Measurements from ENCODE around the gene SASH1. TPM values are rescaled to one million over a fixed set of nuclear protein-coding genes. Genes with fewer than 3 reads are reported as not detected.

SASH1 gene
- total RNA-seq, 4 donors from 2014 or later, result 132 to 238 (median 160) TPM

DNA sequence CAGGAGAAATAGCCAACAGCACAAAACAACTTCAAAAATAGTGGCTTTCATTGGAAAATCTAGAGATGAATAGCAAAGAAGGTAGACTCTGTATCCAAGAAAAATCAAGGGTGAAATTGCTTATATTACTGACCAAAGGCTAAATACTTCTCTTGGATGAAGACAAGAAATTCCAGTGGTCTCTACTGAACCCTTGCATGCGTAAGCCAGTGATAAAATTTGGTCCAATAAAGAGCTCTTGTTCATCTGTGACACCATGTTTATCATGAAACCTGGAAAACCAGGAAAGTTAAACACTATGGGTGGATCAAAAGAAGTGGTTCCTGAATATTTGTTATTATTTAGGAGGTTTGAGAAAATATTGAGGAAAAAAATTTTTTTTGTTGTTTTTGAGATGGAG, 25.6 kb upstream of the SASH1 start:
- WGBS, 2 donors, result 76 to 96% methylated on average over 1 of the region's 1 CpG
- Histone ChIP-seq H3K27ac (no peak overlapping the region), H3K9me3 (no peaks in the 10 kb centered on the region), H3K4me3 (no peak overlapping the region), H3K36me3 (no peaks in the 10 kb centered on the region), H3K27me3 (no peaks in the 10 kb centered on the region), H3K4me1 (peaks cover 0 to 13% (median 0%) of the 10 kb centered on the region in 4 donors)
- TF ChIP-seq POLR2A (IDR thresholded peaks at IDR 0.05) (no peak), CTCF (IDR thresholded peaks at IDR 0.05) (no peak)
- DNase-seq (ENCODE audit: low spot score in 2 of 2), result no peak

GRCh38 chr6:148317739-148318138, 24.9 kb upstream of the SASH1 start:
- 41 to 51% methylated on average over 2 of the region's 2 CpGs for WGBS, 2 donors
- Histone ChIP-seq H3K9me3 (no peaks in the 10 kb centered on the region), H3K36me3 (no peaks in the 10 kb centered on the region), H3K4me1 (peaks cover 0 to 7% (median 0%) of the 10 kb centered on the region in 4 donors), H3K27ac (no peak overlapping the region), H3K4me3 (no peak overlapping the region), H3K27me3 (no peaks in the 10 kb centered on the region)
- TF ChIP-seq CTCF (IDR thresholded peaks at IDR 0.05) (no peak), POLR2A (IDR thresholded peaks at IDR 0.05) (no peak), EP300 (IDR thresholded peaks at IDR 0.05) (no peak)
- DNase-seq (ENCODE audit: low spot score in 2 of 2), result no peak

GRCh38 chr6:148322704-148323103, 19.9 kb upstream of the SASH1 start:
- Histone ChIP-seq H3K27me3 (no peaks in the 10 kb centered on the region), H3K27ac (no peak overlapping the region), H3K9me3 (no peaks in the 10 kb centered on the region), H3K36me3 (no peaks in the 10 kb centered on the region), H3K4me1 (no peaks in the 10 kb centered on the region), H3K4me3 (no peak overlapping the region)
- TF ChIP-seq EP300 (IDR thresholded peaks at IDR 0.05) (no peak), CTCF (IDR thresholded peaks at IDR 0.05) (no peak), POLR2A (IDR thresholded peaks at IDR 0.05) (no peak)
- WGBS, 2 donors, result 91 to 93% methylated on average over 3 of the region's 3 CpGs
- no peak for DNase-seq (ENCODE audit: low spot score in 2 of 2)

DNA sequence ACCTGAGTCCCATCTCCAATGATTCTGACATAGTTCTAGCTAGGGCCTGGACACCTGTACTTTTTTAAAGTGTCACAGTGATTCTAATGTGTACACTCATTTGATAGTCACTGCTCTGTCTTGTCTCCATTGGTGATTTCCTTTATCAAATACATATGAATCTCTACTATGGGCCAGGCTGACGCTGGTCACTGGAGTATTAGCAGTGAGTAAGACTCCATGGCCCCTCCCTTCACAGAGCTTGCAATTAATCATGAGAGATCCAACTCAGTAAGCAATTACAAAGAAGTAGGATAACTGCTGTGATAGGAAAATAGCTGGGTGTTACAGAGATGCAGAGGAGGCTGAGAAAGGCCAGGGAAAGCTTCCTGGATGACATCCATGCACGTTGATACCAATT, 19.3 kb upstream of the SASH1 start:
- Histone ChIP-seq H3K27ac (no peak overlapping the region), H3K9me3 (no peaks in the 10 kb centered on the region), H3K27me3 (no peaks in the 10 kb centered on the region), H3K36me3 (no peaks in the 10 kb centered on the region), H3K4me3 (no peak overlapping the region), H3K4me1 (no peaks in the 10 kb centered on the region)
- no peak for DNase-seq (ENCODE audit: low spot score in 2 of 2)
- TF ChIP-seq POLR2A (IDR thresholded peaks at IDR 0.05) (no peak), EP300 (IDR thresholded peaks at IDR 0.05) (no peak), CTCF (IDR thresholded peaks at IDR 0.05) (no peak)
- 73 to 83% methylated on average over 2 of the region's 2 CpGs for WGBS, 2 donors

DNA sequence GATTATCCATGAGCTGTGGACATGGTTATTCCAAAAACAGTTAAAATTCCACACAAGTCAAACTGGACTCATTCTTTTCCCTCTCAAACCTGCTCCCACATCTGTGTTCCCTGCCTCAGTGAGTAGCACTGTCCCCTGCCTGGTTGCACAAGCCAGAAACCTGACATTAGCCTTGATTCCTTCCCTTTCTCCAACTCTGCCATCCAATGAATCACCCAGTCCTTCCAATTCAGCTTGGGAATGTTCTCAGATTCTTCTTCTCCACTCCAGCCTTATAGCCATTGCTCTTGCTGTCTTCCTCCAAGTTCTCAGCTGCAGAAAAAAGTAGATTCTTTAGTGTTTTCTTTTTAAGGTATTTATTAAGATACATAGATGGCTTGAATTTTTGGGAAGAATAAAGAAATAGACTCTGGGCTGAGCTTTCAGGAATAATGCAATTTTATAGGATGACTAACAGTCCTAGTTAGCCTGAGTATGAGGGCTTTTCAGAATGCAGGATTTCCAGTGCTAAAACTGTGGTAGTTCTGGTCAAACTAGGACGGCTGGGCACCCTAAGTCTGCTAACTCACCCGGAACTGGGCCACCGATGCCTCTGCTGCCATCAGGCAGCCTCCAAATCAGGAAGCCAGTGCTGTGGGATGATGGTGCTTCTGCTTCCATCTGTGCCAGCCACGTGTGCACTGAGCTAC, 18.2 kb upstream of the SASH1 start:
- no peak for DNase-seq (ENCODE audit: low spot score in 2 of 2)
- H3K36me3 ChIP-seq, result no peaks in the 10 kb centered on the region
- TF ChIP-seq EP300 (IDR thresholded peaks at IDR 0.05) (no peak), CTCF (IDR thresholded peaks at IDR 0.05) (no peak), POLR2A (IDR thresholded peaks at IDR 0.05) (no peak)
- H3K27me3 ChIP-seq, result no peaks in the 10 kb centered on the region
- peaks cover 0 to 9% (median 2%) of the 10 kb centered on the region in 4 donors for H3K4me1 ChIP-seq
- no peak overlapping the region for H3K4me3 ChIP-seq
- no peaks in the 10 kb centered on the region for H3K9me3 ChIP-seq
- WGBS, 2 donors, result 51 to 55% methylated on average over 4 of the region's 4 CpGs
- no peak overlapping the region for H3K27ac ChIP-seq

Measured in tibial nerve (tissue), 4 donors.